Anterior cingulate cortex (tissue), 58 donors: ENCODE data around the gene ACHE.
A peak's percentile ranks its signal among the peaks of the same experiment; 100 is the strongest.
"Not testable (repeated sequence)": the region's sequence is repeated elsewhere in the genome, so short reads cannot be mapped to it uniquely, and the experiment has no call there.

Experiments
- DNase-seq, 58 donors: peaks; one replicate each; lab custom pipeline; 2025; lab: John Stamatoyannopoulos, UW

The ACHE gene

DNA sequence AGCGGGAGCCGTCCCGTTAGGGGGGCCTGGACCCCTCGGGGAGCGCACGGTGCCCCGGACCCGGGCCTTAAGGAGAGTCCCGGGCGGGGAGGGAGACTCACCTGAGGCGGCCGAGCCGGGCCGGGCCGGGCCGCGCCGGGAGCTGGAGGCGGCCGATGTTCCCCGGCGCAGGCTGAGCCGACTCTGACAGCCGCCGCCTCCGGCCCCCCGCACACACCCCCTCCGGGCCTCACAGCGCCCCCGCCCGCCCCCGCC lies at the start of gene ACHE:
Gene ACHE, minus strand, starts transcription at position 188 of the 255 bp plus-strand sequence. CDS start 1,656 bp downstream, outside the sequence.
- DNase-seq: peak in 1 of 58 donors; percentile 14

DNA sequence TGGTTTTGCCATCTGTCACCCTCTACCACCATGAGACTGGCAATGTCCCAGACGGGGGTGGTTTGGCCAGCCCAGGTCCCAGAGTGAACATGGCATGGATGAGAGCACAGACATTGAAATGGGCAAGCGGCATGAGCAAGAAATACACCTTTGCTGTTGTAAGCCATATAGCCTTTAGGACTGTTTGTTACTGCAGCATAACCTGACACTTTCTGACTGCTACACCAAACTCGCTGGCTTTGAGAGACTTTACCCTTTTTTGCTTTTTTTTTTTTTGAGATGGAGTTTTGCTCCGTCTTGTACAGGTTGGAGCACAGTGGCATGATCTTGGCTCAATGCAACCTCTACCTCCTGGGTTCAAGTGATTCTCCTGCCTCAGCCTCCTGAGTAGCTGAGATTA lies 48.5 kb upstream of the ACHE start:
- no peak for DNase-seq

DNA sequence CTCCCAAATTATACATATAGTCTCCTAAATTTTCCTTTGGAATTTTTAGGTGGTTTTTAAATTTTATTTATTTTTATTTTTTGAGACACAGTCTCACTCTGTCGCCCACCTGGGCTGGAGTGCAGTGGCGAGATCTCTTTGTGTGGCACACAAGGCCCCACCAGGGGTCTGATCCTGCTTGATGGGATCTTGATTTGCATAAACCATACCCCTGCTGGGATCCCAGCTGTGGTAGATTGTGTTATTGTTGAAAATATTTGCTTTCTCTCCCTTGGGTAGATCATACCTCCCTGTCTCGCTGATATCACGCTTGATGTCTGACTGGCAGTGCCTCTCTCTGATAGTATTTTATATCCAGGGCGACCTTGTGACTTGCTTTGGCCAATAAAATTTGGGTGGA lies 48.0 kb upstream of the ACHE start:
- no peak for DNase-seq

DNA sequence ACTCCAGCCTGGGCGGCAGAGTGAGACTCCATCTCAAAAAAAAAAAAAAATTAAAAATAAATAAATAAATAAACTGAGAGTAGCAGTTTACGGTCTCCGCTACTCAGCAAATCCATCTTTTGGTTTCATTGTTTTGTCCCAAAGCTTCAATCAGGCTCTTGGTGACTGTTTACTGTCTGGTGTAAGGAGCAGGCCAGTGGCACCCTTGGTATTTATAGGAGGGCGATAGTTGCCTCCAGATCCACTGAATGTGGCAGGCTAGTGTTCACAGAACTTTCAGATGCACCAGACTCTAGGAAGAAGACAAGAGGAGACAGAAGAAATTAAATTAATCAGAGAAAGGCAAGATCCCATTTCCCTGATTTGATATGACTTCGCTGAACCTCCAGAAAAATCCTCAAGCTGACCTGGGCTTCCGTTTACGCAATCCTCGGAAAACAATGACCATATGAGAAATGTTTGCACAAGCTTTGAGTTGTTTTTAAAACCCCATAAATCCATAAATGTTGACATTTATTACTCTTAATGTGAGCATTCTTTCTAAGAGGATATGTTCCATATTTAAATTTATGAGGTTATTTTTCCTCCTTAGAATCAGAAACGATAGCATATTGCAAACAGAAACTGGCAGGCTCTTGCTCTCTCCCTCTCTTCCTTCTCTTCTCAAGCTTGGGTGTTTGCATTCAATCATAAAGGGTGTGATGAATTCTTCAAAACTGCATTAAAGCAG lies 46.5 kb upstream of the ACHE start:
- DNase-seq: no peak

DNA sequence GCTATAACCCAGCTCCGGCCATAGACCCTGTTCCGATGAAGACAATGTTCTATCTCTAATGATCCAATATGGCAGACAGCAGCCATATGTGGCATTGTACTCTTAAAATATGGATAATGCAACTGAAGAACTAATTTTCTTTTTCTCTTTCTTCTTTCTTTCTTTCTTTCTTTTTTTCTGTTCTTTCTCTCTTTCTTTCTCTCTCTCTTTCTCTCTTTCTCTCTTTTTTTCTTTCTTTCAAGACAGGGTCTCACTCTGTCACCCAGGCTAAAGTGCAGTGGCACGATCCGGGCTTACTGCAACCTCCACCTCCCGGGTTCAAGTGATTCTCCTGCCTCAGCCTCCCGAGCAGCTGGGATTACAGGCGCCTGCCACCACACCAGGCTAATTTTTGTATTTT lies 40.5 kb upstream of the ACHE start:
- not testable (repeated sequence) for DNase-seq

DNA sequence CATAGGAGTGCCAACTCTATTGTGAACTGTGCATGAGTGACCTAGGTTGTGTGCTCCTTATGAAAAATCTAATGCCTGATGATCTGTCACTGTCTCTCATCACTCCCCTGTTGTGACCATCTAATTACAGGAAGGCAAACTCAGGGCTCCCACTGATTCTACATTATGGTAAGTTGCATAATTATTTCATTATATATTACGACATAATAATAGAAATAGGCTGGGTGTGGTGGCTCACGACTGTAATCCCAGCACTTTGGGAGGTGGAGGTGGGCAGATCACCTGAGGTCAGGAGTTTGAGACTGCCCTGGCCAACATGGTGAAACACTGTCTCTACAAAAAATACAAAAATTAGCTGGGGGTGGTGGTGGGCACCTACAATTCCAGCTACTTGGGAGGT lies 39.7 kb upstream of the ACHE start:
- not testable (repeated sequence) for DNase-seq

DNA sequence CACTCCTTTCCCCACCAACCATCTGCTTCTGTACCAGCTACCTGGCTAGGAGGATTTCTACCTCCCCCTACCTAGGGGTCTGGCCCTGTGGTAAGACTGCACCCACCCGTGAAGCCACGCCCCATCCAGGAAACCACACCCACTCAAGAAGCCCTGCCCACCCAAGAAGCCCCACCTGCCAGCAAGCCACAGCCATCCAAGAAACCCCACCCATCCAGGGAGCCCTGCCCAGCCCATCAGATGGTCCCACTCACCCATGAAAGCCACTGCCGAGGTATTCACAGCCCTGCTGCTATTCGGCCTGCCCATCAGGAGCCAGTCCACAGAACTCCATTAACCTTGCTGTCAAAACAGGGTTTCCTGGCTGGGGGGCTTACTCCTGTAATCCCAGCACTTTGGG lies 38.0 kb upstream of the ACHE start:
- no peak for DNase-seq

DNA sequence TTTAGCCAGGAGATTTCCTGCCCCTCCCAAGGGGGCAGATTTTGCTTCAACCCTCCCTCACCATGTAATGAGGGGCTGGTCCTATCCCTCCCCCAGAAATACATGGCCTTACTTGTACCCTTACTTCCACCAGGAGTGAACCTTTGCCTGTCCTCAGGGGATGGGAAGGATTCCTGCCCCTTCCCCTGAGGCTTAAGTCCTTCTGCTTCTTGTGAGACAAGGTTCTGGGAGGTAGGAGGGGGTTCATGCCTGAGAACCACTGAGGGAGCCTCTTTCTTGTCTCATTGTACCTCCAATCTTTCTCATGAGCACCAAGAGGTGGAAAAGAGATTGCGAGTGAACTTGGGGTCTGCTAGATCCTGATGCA lies 34.1 kb upstream of the ACHE start:
- DNase-seq: no peak

DNA sequence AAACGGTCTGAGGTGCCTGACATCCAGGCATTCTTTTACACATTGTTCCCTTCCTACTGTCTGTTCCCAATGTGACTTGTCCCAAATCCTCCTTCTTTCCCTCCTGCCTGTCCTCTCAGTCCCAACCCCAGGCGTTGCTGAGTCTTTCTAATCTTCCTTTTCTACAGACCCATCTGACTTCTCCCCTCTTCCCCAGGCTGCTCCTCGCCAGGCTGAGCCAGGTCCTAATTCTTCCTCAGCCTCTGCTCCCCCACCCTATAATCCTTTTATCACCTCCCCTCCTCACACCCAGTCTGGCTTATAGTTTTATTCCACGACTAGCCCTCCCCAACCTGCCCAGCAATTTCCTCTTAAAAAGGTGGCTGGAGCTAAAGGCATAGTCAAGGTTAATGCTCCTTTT lies 27.9 kb upstream of the ACHE start:
- DNase-seq: not testable (repeated sequence)

DNA sequence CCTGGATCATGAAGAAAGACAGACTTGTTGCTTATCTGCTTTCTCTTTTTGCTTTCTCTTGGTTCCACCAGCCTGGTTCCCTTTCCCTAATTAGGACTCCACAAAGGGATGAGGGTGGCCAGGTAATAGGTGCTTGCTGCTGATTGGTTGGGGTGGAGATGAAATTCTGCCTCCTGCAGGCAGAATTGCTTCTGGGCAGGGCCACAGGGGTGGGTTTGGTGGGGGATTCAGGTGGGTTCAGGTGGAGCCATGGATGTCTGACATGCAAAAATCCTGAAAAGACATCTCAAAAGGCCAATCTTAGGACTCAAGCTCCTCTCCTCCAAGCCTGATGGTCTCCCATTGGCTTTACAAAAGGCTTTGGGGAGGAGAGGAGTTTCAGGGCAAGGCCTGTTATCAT lies 25.4 kb upstream of the ACHE start:
- no peak for DNase-seq

DNA sequence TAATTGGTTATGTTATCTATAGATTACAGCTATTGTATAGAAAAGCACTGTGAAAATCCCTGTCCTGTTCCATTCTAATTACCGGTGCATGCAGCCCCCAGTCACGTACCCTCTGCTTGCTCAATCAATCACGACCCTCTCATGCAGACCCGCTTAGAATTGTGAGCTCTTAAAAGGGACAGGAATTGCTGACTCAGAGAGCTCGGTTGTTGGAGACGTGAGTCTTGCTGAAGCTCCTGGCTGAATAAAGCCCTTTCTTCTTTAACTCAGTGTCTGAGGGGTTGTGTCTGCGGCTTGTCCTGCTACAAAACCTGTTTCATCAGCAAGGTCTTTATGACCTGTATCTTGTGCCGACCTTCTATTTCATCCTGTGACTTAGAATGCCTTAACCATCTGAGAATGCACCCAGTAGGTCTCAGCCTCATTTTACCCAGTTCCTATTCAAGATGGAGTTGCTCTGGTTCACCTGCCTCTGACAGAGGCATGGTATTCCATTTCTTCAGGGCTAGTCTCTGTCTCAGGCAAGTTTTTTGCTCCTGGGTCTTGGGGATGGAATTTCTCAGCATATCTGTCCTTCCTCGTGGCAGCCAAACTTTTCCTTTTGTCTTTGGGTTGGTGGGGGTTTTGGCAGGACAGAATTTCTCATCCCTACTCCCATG lies 24.2 kb upstream of the ACHE start:
- DNase-seq: not testable (repeated sequence)

DNA sequence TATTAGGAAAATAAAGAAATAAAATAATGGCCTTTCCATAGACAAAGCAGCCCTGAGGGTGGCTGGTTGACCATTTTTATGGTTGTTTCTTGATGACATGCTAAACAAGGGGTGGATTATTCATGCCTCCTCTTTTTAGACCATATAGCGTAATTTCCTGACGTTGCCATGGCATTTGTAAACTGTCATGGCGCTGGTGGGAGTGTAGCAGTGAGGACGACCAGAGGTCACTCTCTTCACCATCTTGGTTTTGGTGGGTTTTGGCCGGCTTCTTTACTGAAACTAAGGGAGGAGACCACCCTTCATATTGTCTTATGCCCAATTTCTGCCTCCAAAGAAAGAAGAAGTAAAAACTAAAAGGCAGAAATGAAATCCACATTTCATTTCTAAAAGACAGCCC lies 23.6 kb upstream of the ACHE start:
- not testable (repeated sequence) for DNase-seq

DNA sequence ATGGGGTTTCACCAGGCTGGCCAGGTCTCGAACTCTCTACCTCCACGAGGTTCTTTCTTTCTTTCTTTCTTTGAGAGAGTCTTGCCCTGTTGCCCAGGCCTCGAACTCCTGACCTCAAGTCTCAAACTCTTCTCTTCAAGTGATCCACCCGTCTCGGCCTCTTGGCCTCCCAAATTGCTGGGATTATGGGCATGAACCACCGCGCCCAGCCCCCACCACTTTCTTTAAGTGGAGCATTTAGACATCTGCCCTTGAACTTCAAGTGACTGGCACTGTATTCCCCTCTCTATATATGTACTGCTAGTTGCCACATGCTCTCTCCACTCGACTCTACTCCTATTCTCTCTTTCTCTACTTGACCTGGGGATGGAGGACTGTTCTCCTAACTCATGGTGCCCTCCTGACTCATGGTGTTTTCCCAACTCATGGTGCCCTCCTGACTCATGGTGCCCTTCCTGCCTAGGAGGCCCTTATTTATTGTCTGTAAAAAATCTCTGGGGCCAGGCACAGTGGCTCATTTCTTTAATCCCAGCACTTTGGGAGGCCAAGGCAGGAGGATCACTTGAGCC lies 19.3 kb upstream of the ACHE start:
- no peak for DNase-seq

DNA sequence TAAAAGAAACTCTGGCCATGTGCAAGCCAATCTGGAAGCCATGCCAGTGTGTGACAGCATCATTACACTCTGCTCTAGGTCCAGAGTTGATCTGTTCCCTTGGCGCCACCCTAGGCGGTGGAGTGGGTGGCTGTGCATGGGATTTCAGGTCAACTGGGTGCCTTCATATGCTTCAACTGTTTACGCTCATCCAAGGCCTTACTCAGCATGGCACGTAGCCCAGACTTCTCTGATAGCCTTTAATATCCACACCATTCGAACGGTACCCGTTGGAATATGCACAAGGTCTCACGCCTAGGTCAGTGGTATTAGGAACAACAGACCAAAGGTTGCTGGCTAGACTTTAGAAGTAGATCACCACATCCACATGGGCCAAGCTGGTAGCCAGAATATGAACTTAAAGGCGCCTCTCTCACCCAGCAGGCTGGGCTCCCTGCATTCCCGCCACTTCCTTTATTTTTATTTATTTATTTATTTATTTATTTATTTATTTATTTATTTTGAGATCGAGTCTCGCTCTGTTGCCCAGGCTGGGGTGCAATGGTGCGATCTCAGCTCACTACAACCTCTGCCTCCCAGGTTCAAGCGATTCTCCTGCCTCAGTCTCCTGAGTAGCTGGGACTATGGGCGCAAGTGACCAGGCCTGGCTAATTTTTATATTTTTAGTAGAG lies 18.7 kb upstream of the ACHE start:
- no peak for DNase-seq

DNA sequence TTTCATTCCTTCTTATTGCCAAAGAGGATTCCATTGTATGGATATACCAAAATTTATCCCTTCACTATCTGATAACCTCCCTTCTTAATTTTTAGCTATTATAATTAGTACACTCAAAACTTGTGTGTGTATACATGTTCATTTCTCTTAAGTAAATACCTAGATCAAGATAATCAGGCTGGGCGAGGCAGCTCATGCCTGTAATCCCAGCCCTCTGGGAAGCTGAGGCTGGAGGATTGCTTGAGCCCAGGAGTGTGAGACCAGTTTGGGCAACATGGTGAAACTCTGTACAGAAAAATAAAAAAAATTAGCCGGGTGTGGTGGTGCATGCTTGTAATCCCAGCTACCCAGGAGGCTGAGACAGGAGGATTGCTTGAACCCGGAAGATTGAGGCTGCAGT lies 15.8 kb upstream of the ACHE start:
- DNase-seq: no peak

DNA sequence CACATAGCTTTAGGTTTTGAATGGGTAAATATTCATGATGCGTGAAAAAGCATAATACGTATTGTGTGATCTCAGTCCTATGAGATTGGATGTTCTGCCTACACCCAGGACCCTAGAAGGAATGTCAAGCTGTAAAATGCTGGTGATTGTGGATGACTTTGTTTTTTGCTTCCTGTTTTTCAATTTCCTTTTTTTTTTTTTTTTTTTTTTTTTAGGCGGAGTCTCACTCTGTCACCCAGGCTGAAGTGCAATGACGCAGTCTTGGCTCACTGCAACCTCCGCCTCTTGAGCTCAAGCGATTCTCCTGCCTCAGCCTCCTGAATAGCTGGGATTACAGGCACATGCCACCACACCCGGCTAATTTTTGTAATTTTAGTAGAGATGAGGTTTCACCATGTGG lies 14.8 kb upstream of the ACHE start:
- not testable (repeated sequence) for DNase-seq

DNA sequence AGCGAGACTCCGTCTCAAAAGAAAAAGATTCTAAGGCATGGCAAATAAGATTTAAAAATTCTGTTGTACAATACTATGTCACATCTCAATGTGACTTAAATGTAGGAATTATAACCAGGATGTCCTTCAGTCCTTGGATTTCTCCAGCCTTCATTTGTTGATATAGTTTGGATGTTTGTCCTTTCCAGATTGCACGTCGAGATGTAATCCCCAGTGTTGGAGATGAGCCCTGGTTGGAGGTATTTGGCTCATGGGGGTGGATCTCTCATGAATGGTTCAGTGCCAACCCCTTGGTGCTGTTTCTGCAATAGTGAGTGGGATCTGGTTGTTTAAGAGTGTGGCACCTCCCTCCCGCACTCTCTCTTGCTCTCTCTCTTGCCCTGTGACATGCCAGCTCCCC lies 12.8 kb upstream of the ACHE start:
- DNase-seq: no peak

DNA sequence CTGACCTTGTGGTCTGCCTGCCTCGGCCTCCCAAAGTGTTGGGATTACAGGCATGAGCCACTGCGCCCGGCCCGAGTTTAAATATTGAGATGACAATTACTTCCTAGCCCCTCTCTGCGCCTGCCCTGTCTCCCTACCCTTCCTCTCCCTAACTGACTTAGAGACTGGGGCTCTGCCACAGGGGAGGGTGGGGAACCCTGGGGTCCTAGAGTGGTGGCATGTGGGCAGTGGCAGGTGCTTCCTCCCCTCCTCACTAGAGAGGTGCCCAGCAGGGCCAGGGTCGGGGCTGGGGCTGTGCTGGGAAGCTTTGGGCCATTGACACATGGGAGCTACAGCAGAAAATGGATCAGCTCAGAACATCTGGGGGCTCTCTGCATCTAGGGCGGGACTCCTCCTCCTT lies 7.0 kb upstream of the ACHE start:
- no peak for DNase-seq

DNA sequence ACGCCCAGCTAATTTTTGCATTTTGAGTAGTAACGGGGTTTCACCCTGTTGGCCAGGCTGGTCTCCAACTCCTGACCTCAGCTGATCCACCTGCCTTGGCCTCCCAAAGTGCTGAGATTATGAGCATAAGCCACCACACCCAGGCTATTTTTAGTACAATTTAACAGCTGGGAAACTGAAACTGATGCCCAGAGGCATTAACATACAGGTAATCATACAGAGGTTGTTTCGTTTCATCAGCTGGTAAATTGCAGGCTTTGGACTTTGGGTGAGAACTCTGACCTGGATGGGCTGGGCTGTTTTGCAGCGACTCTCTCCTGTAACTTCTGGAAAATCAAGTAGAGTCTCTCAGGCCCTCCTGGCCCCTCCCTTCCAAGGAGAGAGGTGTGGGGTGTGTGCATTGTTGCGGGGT lies 6.2 kb upstream of the ACHE start:
- no peak for DNase-seq

DNA sequence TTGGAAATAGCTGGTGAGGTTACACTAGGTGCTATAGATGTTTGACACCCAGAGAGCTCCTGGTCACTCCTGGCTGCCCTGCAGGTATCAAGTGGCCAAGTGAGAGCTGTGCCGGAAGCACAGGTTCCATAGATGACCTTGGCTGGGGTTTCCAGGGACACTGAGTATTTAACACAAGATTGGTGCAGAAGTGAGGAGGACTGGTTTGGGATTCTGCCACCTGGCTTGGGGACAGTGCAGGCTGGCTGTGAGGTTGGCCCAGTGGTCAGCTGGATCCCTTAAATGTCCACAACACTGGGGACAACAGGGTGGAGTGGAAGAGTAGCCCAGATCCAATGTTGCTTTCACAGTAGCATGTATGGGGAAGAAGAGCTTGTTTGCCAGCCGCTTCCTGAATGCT lies 5.3 kb upstream of the ACHE start:
- DNase-seq: no peak

DNA sequence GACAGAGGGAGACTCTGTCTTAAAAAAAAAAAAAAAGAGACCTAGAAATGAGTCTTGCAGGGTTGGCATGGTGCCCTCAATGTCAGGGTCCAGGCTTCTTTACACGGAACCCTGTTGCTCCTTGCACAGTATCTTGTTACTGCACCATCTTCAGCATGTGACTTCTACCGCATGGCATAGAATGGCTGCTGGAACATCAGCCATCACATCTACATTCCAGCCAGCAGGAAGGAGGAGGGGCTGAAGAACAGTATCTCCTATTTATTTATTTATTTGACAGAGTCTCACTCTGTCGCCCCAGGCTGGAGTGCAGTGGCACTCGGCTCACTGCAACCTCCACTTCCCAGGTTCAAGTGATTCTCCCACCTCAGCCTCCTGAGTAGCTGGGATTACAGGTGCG lies 3.7 kb upstream of the ACHE start:
- no peak for DNase-seq
